Measurements from ENCODE around the gene FCRL6. TPM values are rescaled to one million over a fixed set of nuclear protein-coding genes. Genes with fewer than 3 reads are reported as not detected.

The FCRL6 gene
- total and polyA plus RNA-seq, 2 donors (not counting 1 experiment from before 2014, with no cell fraction given): not detected

DNA sequence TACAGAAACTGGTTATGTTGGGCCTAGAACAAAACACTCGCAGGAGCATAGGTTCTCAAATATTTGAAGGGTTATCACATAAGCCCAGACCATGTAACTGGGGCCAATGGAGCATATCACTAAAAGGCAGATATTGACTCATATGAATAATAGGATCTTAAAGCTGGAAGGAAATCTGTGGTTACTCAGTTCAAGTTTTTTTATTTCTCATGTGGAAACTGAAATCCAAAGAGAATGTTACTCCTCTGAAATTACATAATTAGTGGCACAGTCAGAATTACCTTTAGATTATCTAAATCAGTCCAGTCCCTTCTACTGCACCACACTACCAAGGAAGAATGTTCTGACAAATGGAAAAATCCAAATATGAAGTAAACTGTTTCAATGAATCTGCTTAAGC, 36.6 kb downstream of the FCRL6 start:
- Histone ChIP-seq H3K4me3 (replicated peaks in 1 of 4; ENCODE audit: control extremely low read depth in 1 of 4, insufficient read depth in 1 of 4, low read depth in 3 of 4, low read length in 4 of 4) (no peak overlapping the region), H2AFZ (ENCODE audit: low read length) (no peak overlapping the region), H3K27ac (ENCODE audit: insufficient read depth, low read length) (no peak overlapping the region), H3K9me3 (ENCODE audit: control insufficient read depth, insufficient read depth, low read depth, low read length) (no peaks in the 10 kb centered on the region), H3K9ac (ENCODE audit: insufficient read depth, low read length) (no peak overlapping the region), H4K20me1 (ENCODE audit: control insufficient read depth, extremely low read depth, insufficient read depth, low read length) (no peaks in the 10 kb centered on the region), H3K4me1 (ENCODE audit: control insufficient read depth, extremely low read depth, insufficient read depth, low read length) (no peaks in the 10 kb centered on the region), H3K79me2 (ENCODE audit: control insufficient read depth, insufficient read depth, low read length) (no peaks in the 10 kb centered on the region), H3K4me2 (ENCODE audit: extremely low read depth, insufficient read depth, low read length) (no peak overlapping the region), H3K27me3 (ENCODE audit: control insufficient read depth, insufficient read depth, low read length) (no peaks in the 10 kb centered on the region), H3K36me3 (ENCODE audit: control insufficient read depth, insufficient read depth, low read length) (no peaks in the 10 kb centered on the region)
- DNase-seq (ENCODE audit: low read depth in 2 of 2): peak in 1 of 2 donors; percentile 47
- TF ChIP-seq, protein P1, sequence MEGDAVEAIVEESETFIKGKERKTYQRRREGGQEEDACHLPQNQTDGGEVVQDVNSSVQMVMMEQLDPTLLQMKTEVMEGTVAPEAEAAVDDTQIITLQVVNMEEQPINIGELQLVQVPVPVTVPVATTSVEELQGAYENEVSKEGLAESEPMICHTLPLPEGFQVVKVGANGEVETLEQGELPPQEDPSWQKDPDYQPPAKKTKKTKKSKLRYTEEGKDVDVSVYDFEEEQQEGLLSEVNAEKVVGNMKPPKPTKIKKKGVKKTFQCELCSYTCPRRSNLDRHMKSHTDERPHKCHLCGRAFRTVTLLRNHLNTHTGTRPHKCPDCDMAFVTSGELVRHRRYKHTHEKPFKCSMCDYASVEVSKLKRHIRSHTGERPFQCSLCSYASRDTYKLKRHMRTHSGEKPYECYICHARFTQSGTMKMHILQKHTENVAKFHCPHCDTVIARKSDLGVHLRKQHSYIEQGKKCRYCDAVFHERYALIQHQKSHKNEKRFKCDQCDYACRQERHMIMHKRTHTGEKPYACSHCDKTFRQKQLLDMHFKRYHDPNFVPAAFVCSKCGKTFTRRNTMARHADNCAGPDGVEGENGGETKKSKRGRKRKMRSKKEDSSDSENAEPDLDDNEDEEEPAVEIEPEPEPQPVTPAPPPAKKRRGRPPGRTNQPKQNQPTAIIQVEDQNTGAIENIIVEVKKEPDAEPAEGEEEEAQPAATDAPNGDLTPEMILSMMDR (conservative IDR thresholded peaks at IDR 0.05 in 1 of 2, IDR thresholded peaks at IDR 0.05 in 1 of 2; ENCODE audit: low read depth in 1 of 2, low read length in 2 of 2): no peak
- no peak for TF ChIP-seq EZH2 (IDR thresholded peaks at IDR 0.05; ENCODE audit: low read length, missing control alignments)

DNA sequence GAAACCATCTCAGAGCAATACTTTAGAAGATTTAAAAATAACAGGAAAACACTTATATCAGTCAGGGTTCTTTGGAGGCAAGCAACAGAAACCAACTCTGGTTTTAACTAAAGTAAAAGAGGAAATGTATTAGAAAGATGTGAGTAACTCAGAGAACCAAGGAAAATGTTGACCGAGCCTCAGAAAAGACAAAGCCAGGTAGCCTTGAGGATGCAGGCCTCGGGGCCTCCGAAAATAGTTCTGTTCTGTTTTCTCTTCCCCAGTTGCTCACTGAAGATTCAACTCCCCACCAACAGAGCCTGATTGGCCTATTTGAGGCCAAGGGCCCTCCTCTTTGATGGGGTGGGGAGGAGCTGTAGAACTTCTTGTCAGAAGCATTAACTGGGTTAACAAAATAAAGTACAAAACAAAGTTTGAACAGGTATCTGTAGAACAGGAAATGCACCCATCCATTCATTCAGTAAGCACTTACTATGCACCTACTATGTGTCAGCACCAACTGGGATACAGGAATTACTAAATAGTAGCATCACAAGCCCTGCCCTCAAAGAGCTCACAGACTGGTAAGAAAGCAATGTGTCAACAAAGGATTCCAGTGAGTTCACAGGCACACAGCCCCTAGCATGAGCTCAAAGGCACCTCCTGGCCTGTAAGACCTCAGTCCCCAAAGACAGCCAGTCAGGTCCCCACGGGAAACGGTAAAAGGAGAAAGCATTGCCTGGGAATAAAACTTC, 37.1 kb downstream of the FCRL6 start:
- no peaks in the 10 kb centered on the region for H3K36me3 ChIP-seq (ENCODE audit: control insufficient read depth, insufficient read depth, low read length)
- TF ChIP-seq, protein P1 (conservative IDR thresholded peaks at IDR 0.05 in 1 of 2, IDR thresholded peaks at IDR 0.05 in 1 of 2; ENCODE audit: low read depth in 1 of 2, low read length in 2 of 2): no peak
- TF ChIP-seq EZH2 (IDR thresholded peaks at IDR 0.05; ENCODE audit: low read length, missing control alignments): no peak
- no peak overlapping the region for H3K4me2 ChIP-seq (ENCODE audit: extremely low read depth, insufficient read depth, low read length)
- H4K20me1 ChIP-seq (ENCODE audit: control insufficient read depth, extremely low read depth, insufficient read depth, low read length): no peaks in the 10 kb centered on the region
- no peaks in the 10 kb centered on the region for H3K9me3 ChIP-seq (ENCODE audit: control insufficient read depth, insufficient read depth, low read depth, low read length)
- H3K4me1 ChIP-seq (ENCODE audit: control insufficient read depth, extremely low read depth, insufficient read depth, low read length): no peaks in the 10 kb centered on the region
- no peak overlapping the region for H3K9ac ChIP-seq (ENCODE audit: insufficient read depth, low read length)
- no peaks in the 10 kb centered on the region for H3K79me2 ChIP-seq (ENCODE audit: control insufficient read depth, insufficient read depth, low read length)
- no peak overlapping the region for H3K4me3 ChIP-seq (replicated peaks in 1 of 4; ENCODE audit: control extremely low read depth in 1 of 4, insufficient read depth in 1 of 4, low read depth in 3 of 4, low read length in 4 of 4)
- no peaks in the 10 kb centered on the region for H3K27me3 ChIP-seq (ENCODE audit: control insufficient read depth, insufficient read depth, low read length)
- DNase-seq (ENCODE audit: low read depth in 2 of 2): no peak
- H2AFZ ChIP-seq (ENCODE audit: low read length): no peak overlapping the region
- H3K27ac ChIP-seq (ENCODE audit: insufficient read depth, low read length): no peak overlapping the region

DNA sequence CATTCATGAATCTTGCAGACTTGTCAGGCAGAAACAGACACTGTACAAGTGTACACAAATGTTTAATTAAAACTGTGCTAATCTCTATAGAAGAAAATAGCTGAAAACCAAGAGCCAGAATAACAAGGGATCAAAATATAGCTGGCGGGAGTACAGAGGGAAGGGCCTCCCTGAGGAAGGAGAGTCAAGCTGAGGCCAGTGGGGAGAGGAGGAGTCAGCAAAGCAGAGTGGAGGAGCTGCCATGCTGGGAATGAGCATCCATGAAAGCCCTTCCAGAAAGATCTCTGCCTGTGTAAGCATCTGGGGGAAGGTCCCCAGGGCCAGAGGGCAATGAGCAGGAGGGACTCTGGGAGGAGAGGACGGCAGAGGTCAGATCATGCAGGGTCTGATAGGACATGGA, 39.6 kb downstream of the FCRL6 start:
- Histone ChIP-seq H3K9ac (ENCODE audit: insufficient read depth, low read length) (no peak overlapping the region), H3K27ac (ENCODE audit: insufficient read depth, low read length) (no peak overlapping the region), H3K79me2 (ENCODE audit: control insufficient read depth, insufficient read depth, low read length) (no peaks in the 10 kb centered on the region), H3K36me3 (ENCODE audit: control insufficient read depth, insufficient read depth, low read length) (no peaks in the 10 kb centered on the region), H3K4me3 (replicated peaks in 1 of 4; ENCODE audit: control extremely low read depth in 1 of 4, insufficient read depth in 1 of 4, low read depth in 3 of 4, low read length in 4 of 4) (no peak overlapping the region), H3K4me1 (ENCODE audit: control insufficient read depth, extremely low read depth, insufficient read depth, low read length) (no peaks in the 10 kb centered on the region), H3K27me3 (ENCODE audit: control insufficient read depth, insufficient read depth, low read length) (no peaks in the 10 kb centered on the region), H3K9me3 (ENCODE audit: control insufficient read depth, insufficient read depth, low read depth, low read length) (no peaks in the 10 kb centered on the region), H4K20me1 (ENCODE audit: control insufficient read depth, extremely low read depth, insufficient read depth, low read length) (no peaks in the 10 kb centered on the region), H2AFZ (ENCODE audit: low read length) (no peak overlapping the region), H3K4me2 (ENCODE audit: extremely low read depth, insufficient read depth, low read length) (no peak overlapping the region)
- no peak for DNase-seq (ENCODE audit: low read depth in 2 of 2)
- TF ChIP-seq, protein P1 (conservative IDR thresholded peaks at IDR 0.05 in 1 of 2, IDR thresholded peaks at IDR 0.05 in 1 of 2; ENCODE audit: low read depth in 1 of 2, low read length in 2 of 2): no peak
- no peak for TF ChIP-seq EZH2 (IDR thresholded peaks at IDR 0.05; ENCODE audit: low read length, missing control alignments)

All from fibroblast of lung (primary cell).